Body of pancreas (tissue), 4 donors: ENCODE data around the gene TRIM58. TPM values are rescaled to one million over a fixed set of nuclear protein-coding genes. Genes with fewer than 3 reads are reported as not detected.

ENCODE experiments used
- ATAC-seq: fragments of 150-250 bp; one replicate; pipeline ENCODE4 v1.9.1; 2016
- DNase-seq, 4 donors: peaks; one replicate each; pipeline ENCODE4 v3.0.0-alpha.2; 2019
- H3K27ac ChIP-seq, 4 donors: fragments of 200-600 bp; sonication (generic); 1 replicate in 3 of 4; 2 replicates in 1 of 4; pipeline versions ENCODE4 v1.5.1 to v1.6.1; 2016 to 2019; ENCODE audit warnings: mild to moderate bottlenecking in 1 of 4, mixed read lengths in 1 of 4, moderate library complexity in 1 of 4
- H3K27me3 ChIP-seq, 2 donors: fragments of 200-600 bp; sonication (generic); one replicate each; pipeline ENCODE4 v1.6.0; 2016; ENCODE audit warnings: mild to moderate bottlenecking in 1 of 2
- H3K36me3 ChIP-seq, 2 donors: fragments of 200-600 bp; sonication (generic); replicated peaks in 1 of 2; 2 replicates each; pipeline ENCODE4 v1.5.1; 2016; ENCODE audit warnings: low read depth in 2 of 2; ENCODE audit not compliant: insufficient read depth in 1 of 2
- H3K4me1 ChIP-seq: fragments of 200-600 bp; sonication (generic); one replicate; pipeline ENCODE4 v1.6.0; 2016
- H3K4me3 ChIP-seq, 2 donors: fragments of 200-600 bp; sonication (generic); 1 replicate in 1 of 2; 2 replicates in 1 of 2; pipeline ENCODE4 v1.5.1; 2016 to 2019
- H3K9me3 ChIP-seq, 3 donors: fragments of 200-600 bp; sonication (generic); 1 replicate in 2 of 3; 2 replicates in 1 of 3; pipeline ENCODE4 v1.5.1; 2016
- CTCF ChIP-seq, 7 experiments: fragments of 450-650 bp in 4 of 7; fragments of 200-600 bp in 3 of 7; sonication (generic) in 3 of 7; IDR thresholded peaks; one replicate each; pipeline ENCODE4 v1.5.1; 2016 to 2019; ENCODE audit warnings: antibody characterized with exemption in 7 of 7
- POLR2A ChIP-seq, 3 donors: fragments of 450-650 bp; IDR thresholded peaks; one replicate each; pipeline ENCODE4 v1.6.1; 2016; ENCODE audit warnings: antibody characterized with exemption in 3 of 3, mild to moderate bottlenecking in 2 of 3
- WGBS, 2 donors: methylation state at CpG; one replicate each; pipeline ENCODE4 v1.1.5; 2017; 5-methylcytosine and 5-hydroxymethylcytosine counted together
- intact Hi-C: fragments of 100-400 bp; cut with DNase I; formaldehyde crosslinking; loops from one replicate; pipeline ENCODE4 v1.15.1; 2023
- total RNA-seq, 2 donors: library from RNA; depleted of rRNA; stranded (reverse); fragments of >200 nt; gene quantifications; one replicate each; pipeline ENCODE4 v1.1.0, GENCODE V29; 2016

Gene TRIM58
- total RNA-seq, 2 donors from 2014 or later, result 0.99 to 3.4 TPM

GRCh38 chr1:247829656-247830055 lies 27.3 kb upstream of the TRIM58 start:
- intact Hi-C loops, result no loop called here
- no peaks in the 10 kb centered on the region for H3K4me1 ChIP-seq
- ATAC-seq (no peak), DNase-seq (no peak)
- H3K27me3 ChIP-seq, result no peaks in the 10 kb centered on the region
- no peaks in the 10 kb centered on the region for H3K9me3 ChIP-seq
- H3K4me3 ChIP-seq, result no peak overlapping the region
- WGBS, 2 donors, result 0% methylated on average over 1 of the region's 1 CpG
- no peaks in the 10 kb centered on the region for H3K36me3 ChIP-seq
- H3K27ac ChIP-seq, result no peak overlapping the region
- TF ChIP-seq CTCF (IDR thresholded peaks at IDR 0.05) (no peak), POLR2A (IDR thresholded peaks at IDR 0.05) (no peak)

DNA sequence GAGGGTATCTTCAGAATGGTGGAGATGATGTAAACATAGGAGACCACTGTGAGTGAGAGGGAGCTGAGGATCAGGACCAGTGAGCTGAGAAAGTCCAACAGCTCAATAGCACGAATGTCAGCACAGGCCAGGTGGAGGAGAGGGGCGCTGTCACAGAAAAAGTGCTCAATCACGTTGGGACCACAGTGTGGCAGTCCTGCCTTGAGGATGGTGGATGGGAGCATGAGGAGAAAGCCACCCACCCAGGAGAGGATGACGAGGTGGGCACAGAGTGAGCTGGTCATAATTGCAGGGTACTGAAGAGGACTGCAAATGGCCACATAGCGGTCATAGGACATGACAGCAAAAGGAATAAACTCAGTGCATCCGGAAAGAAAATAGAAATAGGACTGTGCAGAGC lies 23.4 kb upstream of the TRIM58 start:
- no peak overlapping the region for H3K4me3 ChIP-seq
- no peak for ATAC-seq
- no peak for DNase-seq
- H3K27ac ChIP-seq, result no peak overlapping the region
- H3K4me1 ChIP-seq, result no peaks in the 10 kb centered on the region
- 42 to 49% methylated on average over 6 of the region's 6 CpGs for WGBS, 2 donors
- no peak for TF ChIP-seq POLR2A (IDR thresholded peaks at IDR 0.05)
- intact Hi-C loops, result no loop called here
- H3K9me3 ChIP-seq, result no peaks in the 10 kb centered on the region
- H3K36me3 ChIP-seq, result no peaks in the 10 kb centered on the region
- no peaks in the 10 kb centered on the region for H3K27me3 ChIP-seq

DNA sequence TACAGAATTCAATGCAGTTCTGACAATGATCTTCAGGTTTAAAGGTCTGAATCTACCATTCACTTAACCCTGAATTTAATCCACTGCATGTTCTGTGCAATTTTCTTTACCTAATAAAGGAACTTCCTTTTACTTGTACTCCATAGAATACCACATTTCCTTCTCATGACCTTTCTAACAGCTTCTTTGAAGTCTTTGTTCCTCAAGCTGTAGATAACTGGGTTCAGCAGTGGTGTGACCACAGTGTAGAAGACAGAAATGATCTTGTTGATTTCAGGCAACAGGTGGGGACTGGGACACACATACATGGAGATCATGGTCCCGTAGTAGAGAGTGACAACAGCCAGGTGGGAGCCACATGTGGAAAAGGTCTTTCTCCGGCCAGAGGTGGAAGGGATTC lies 16.2 kb upstream of the TRIM58 start:
- TF ChIP-seq CTCF (IDR thresholded peaks at IDR 0.05), result no peak
- DNase-seq (no peak), ATAC-seq (no peak)
- H3K4me1 ChIP-seq, result no peaks in the 10 kb centered on the region
- no peak overlapping the region for H3K4me3 ChIP-seq
- no peaks in the 10 kb centered on the region for H3K36me3 ChIP-seq
- no peaks in the 10 kb centered on the region for H3K9me3 ChIP-seq
- H3K27ac ChIP-seq, result no peak overlapping the region
- no peaks in the 10 kb centered on the region for H3K27me3 ChIP-seq
- 62 to 78% methylated on average over 2 of the region's 2 CpGs for WGBS, 2 donors
- intact Hi-C loops, result no loop called here

GRCh38 chr1:247841796-247842195 lies 15.2 kb upstream of the TRIM58 start, which contains the start of gene OR11L1:
OR11L1 (minus strand) TSS chr1:247841896; CDS start chr1:247841896, 0 bp downstream.
- TF ChIP-seq CTCF (IDR thresholded peaks at IDR 0.05) (no peak), POLR2A (IDR thresholded peaks at IDR 0.05) (no peak)
- intact Hi-C loops, result no loop called here
- Histone ChIP-seq H3K27ac (no peak within 1 kb of the TSS), H3K4me1 (no peaks in the 10 kb centered on the region), H3K27me3 (no peaks in the 10 kb centered on the region), H3K9me3 (no peaks in the 10 kb centered on the region), H3K36me3 (no peaks in the 10 kb centered on the region), H3K4me3 (no peak within 1 kb of the TSS)
- 66 to 75% methylated on average over 2 of the region's 2 CpGs for WGBS, 2 donors
- DNase-seq (no peak), ATAC-seq (no peak)

GRCh38 chr1:247843411-247843810 lies 13.6 kb upstream of the TRIM58 start:
- no peaks in the 10 kb centered on the region for H3K4me1 ChIP-seq
- H3K36me3 ChIP-seq, result no peaks in the 10 kb centered on the region
- TF ChIP-seq POLR2A (IDR thresholded peaks at IDR 0.05), result no peak
- no peak for TF ChIP-seq CTCF (IDR thresholded peaks at IDR 0.05)
- H3K9me3 ChIP-seq, result no peaks in the 10 kb centered on the region
- intact Hi-C loops, result no loop called here
- no peak overlapping the region for H3K4me3 ChIP-seq
- no peak overlapping the region for H3K27ac ChIP-seq
- no peaks in the 10 kb centered on the region for H3K27me3 ChIP-seq
- DNase-seq (no peak), ATAC-seq (no peak)
- WGBS, 2 donors, result 44 to 46% methylated on average over 2 of the region's 2 CpGs
